Chondrocyte (in vitro differentiated cells): Measurements from ENCODE around the gene CAPN13. TPM values are rescaled to one million over a fixed set of nuclear protein-coding genes. Genes with fewer than 3 reads are reported as not detected.

Source experiments
- DNase-seq: peaks from one replicate; pipeline ENCODE4 v3.0.0; 2021; ENCODE audit warnings: mixed read lengths, low spot score
- H3K27ac Mint-ChIP-seq: one replicate; pipeline ENCODE4 v1.8.0; 2021; ENCODE audit warnings: mild to moderate bottlenecking, moderate library complexity, mixed read lengths; ENCODE audit not compliant: unreplicated experiment
- H3K27me3 Mint-ChIP-seq: 2 replicates; pipeline ENCODE4 v1.8.0; 2021; ENCODE audit warnings: low read depth, mixed read lengths
- H3K36me3 Mint-ChIP-seq: 2 replicates; pipeline ENCODE4 v1.8.0; 2021; ENCODE audit warnings: low read depth, mixed read lengths
- H3K4me1 Mint-ChIP-seq: 2 replicates; pipeline ENCODE4 v1.8.0; 2021; ENCODE audit warnings: low read depth, mild to moderate bottlenecking, mixed read lengths
- H3K4me3 Mint-ChIP-seq: one replicate; pipeline ENCODE4 v1.8.0; 2021; ENCODE audit warnings: mild to moderate bottlenecking, moderate library complexity, mixed read lengths; ENCODE audit not compliant: unreplicated experiment
- H3K9me3 Mint-ChIP-seq: 2 replicates; pipeline ENCODE4 v1.8.0; 2021; ENCODE audit warnings: low read depth, mixed read lengths
- CTCF ChIP-seq: fragments of 200-600 bp; sonication (generic); IDR thresholded peaks from 2 replicates; pipeline ENCODE4 v1.5.0; 2021; ENCODE audit warnings: antibody characterized with exemption, mild to moderate bottlenecking, moderate library complexity
- total RNA-seq: library from RNA; stranded (reverse); gene quantifications from 3 replicates; pipeline ENCODE4 v1.2.1, GENCODE V29; 2021

CAPN13 gene
- total RNA-seq, 1 donor from 2014 or later = not detected

GRCh38 chr2:30689496-30690125 lies 117.6 kb downstream of the CAPN13 start:
- H3K27me3 Mint-ChIP-seq = no peaks in the 10 kb centered on the region
- H3K4me3 Mint-ChIP-seq = no peak overlapping the region
- peak overlapping the region; percentile 90 for H3K27ac Mint-ChIP-seq
- DNase-seq = no peak
- TF ChIP-seq CTCF = no peak
- no peaks in the 10 kb centered on the region for H3K36me3 Mint-ChIP-seq
- peaks cover 32% of the 10 kb centered on the region for H3K4me1 Mint-ChIP-seq
- no peaks in the 10 kb centered on the region for H3K9me3 Mint-ChIP-seq

GRCh38 chr2:30688956-30689401 lies 118.3 kb downstream of the CAPN13 start:
- Mint-ChIP-seq H3K9me3 (no peaks in the 10 kb centered on the region), H3K36me3 (no peaks in the 10 kb centered on the region), H3K4me1 (peaks cover 25% of the 10 kb centered on the region), H3K27ac (peak overlapping the region; percentile 90), H3K4me3 (no peak overlapping the region), H3K27me3 (no peaks in the 10 kb centered on the region)
- no peak for TF ChIP-seq CTCF
- DNase-seq = no peak

GRCh38 chr2:30686669-30687068 lies 120.6 kb downstream of the CAPN13 start:
- H3K27me3 Mint-ChIP-seq = no peaks in the 10 kb centered on the region
- H3K27ac Mint-ChIP-seq = no peak overlapping the region

GRCh38 chr2:30686000-30686399 lies 121.2 kb downstream of the CAPN13 start:
- peak; percentile 51 for TF ChIP-seq CTCF
- no peak overlapping the region for H3K27ac Mint-ChIP-seq
- no peaks in the 10 kb centered on the region for H3K27me3 Mint-ChIP-seq
- DNase-seq = no peak
- no peak overlapping the region for H3K4me3 Mint-ChIP-seq
- H3K9me3 Mint-ChIP-seq = no peaks in the 10 kb centered on the region
- H3K4me1 Mint-ChIP-seq = peaks cover 20% of the 10 kb centered on the region
- no peaks in the 10 kb centered on the region for H3K36me3 Mint-ChIP-seq

More at GRCh38 chr2:30686669-30687068, 120.6 kb downstream of the CAPN13 start:
- Mint-ChIP-seq H3K36me3 (no peaks in the 10 kb centered on the region), H3K9me3 (no peaks in the 10 kb centered on the region), H3K4me1 (peaks cover 20% of the 10 kb centered on the region), H3K4me3 (no peak overlapping the region)
- DNase-seq = no peak
- TF ChIP-seq CTCF = no peak

GRCh38 chr2:30684996-30685395 lies 122.2 kb downstream of the CAPN13 start:
- TF ChIP-seq CTCF = no peak
- Mint-ChIP-seq H3K4me1 (peaks cover 10% of the 10 kb centered on the region), H3K9me3 (no peaks in the 10 kb centered on the region), H3K4me3 (no peak overlapping the region), H3K27me3 (no peaks in the 10 kb centered on the region), H3K27ac (no peak overlapping the region), H3K36me3 (no peaks in the 10 kb centered on the region)
- no peak for DNase-seq
